NCI-H1694 treated with DMSO at 0.1 percent for 48 hours (cell line): ENCODE measurements around the gene SPACA4.

ENCODE experiments used
- DNase-seq: peaks from one replicate; lab custom pipeline; 2025; lab: John Stamatoyannopoulos, UW

The SPACA4 gene

DNA sequence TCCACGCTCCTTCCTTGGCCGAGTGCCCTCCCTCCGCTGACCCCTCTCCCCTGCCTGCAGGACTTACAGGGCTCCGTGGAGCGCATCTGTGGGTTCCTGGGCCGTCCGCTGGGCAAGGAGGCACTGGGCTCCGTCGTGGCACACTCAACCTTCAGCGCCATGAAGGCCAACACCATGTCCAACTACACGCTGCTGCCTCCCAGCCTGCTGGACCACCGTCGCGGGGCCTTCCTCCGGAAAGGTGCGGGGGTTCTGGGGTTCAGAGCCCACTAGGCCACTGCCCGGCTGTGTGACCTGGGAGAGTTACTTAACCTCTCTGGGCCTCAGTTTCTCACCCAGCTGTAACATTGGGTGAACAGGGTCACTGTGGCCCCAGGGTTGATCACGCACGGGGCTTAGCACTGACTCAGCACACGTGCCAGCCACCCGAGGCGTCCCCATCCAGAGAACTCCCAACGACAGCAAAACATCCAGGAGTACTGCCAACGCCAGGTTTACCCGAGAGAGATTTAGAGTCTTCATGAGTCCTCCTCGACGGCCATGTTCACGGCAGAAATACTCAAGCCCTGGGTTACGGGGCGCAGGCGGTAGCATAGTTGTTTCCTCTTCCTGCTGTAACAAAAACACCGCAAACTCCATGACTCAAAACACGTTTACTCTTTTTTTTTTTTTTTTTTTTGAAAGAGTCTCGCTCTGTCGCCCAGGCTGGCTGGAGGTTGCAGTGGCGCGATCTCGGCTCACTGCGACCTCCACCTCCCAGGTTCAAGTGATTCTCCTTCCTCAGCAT, 9.7 kb upstream of the SPACA4 start:
- no peak for DNase-seq

- DNase-seq: no peak
These were observed 7.4 kb upstream of the SPACA4 start for GRCh38 chr19:48598996-48599700.

DNA sequence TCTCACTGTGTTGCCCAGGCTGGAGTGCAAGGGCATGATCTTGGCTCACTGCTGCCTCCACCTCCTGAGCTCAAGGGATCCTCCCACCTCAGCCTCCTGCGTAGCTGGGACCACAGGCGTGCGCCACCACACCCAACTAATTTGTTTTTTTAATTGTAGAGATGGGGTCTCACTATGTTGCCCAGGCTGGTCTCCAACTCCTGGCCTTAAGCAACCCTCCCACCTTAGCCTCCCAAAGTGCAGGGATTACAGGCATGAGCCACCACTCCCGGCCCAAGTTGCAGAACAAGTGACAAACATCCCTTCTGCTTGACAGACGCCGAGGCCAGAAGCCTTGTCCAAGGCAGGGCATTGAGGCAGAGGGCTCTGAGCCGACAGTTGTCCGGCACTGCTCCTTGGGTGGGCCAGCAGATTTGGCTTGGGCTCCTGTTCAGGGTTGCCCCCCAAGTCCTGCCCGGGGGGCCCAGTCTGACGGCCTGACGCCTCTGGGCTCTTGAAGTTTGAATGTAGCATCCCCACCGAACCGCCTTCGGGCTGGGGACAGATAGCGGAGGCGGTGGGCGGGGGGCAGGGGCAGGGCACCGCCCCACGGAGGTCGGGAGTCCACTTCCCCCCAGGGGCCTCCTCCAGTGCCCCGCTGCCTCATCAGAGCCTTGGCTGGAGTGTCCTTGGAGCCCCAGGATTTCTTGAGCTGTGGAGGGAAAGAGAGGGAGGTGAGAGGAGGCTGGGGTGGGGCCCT, 5.7 kb upstream of the SPACA4 start:
- DNase-seq: no peak

DNA sequence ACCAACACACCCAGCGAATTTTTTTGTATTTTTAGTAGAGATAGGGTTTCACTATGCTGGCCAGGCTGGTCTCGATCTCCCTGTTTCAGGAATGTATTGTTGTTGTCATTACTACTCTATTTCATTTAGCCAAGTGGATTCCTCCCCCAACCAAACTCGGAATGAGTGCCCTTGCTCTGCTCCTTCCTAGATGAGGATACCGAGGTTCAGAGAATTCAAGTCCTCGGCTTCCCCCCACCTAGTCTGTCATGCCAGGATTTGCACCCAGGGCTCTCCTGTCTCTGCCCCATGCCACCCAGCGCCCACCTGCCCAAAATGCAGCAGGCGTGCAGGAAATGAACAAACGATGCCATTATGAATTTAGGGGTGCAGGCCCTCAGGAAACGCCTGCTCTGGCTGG, 3.5 kb upstream of the SPACA4 start:
- DNase-seq: no peak

DNA sequence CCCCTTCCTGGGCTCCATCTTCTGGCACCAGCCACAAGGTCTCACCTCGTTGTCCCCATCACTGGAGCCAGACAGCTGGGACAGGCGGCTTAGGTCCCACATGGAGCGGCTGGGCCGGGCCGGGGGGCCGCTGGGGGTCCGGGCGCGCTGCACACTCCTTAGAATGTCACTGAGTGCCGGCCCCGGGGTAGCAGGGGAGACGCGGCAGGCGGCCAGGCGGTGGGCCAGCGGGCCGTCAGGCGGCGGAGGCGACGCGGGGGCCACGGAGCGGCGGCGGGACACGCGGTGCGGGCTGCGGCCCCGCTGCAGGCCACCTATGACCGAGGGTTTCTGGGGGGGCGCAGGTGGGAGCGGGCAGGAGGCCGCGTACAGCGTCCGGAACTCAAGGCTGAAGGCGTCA, 3.1 kb upstream of the SPACA4 start:
- DNase-seq: no peak

GRCh38 chr19:48603850-48604249, 2.7 kb upstream of the SPACA4 start:
- DNase-seq: no peak

- DNase-seq: no peak
These were observed 815 bp downstream of the SPACA4 start for GRCh38 chr19:48607359-48607755.

GRCh38 chr19:48608798-48609263, 2.3 kb downstream of the SPACA4 start:
- DNase-seq: peak; percentile 76

GRCh38 chr19:48609571-48610108, 3.1 kb downstream of the SPACA4 start:
- no peak for DNase-seq

DNA sequence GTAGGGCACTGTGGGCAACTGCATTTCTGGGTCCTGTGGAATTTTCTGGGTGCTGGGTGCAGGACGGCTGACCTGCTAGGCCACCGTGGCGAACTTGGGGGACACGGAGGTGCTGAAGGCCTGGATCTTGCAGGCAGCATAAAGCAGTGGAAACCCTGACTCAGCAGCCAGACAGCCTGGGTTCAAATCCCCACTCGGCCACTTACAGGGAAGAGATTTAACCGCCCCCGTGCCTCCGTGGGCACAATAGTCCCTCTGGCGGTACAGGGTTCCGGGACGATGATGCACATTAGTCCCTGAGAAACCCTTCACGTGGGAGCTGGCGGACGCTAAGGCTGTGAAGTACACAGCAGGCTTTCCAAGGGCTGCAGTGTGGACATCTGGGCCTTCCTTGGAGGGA, 5.3 kb downstream of the SPACA4 start:
- no peak for DNase-seq

- DNase-seq: no peak
These were observed 6.7 kb downstream of the SPACA4 start for GRCh38 chr19:48613024-48613851.

DNA sequence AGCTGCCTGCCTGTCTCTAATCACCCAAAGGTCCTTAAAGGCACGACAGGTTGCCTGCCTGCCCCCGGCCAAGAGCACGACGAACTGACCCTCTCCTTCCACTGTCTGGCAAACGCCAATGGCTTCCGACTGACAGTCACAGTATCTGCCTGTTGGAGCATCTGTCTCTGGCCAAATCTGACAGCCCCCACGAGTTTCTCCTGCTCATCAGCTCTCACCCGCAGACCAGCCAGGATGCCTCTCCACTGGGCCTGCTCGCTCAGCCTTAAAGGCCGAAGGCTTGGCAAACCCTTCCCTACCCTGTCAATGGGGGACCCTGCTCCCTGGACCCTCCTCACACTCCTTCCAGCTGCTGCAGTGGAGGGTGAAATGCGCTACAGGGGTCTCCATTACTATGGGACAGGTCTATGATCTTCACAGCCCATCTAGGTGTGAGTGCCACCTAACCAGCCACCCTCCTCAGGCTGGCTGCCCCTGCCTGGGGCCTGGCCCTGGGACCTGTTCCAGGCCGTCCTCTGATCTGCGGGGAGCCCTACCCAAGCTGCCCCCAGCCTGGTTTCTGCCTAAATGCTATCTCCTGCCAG, 7.4 kb downstream of the SPACA4 start:
- DNase-seq: no peak

- no peak for DNase-seq
These were observed 8.1 kb downstream of the SPACA4 start, which contains the start of gene FAM83E for GRCh38 chr19:48614436-48615230. TSS of gene FAM83E (minus strand) at chr19:48615076. CDS start at chr19:48613372, 1,704 bp downstream.

- DNase-seq: no peak
These were observed 8.9 kb downstream of the SPACA4 start for GRCh38 chr19:48615231-48616040.

- no peak for DNase-seq
These were observed 9.5 kb downstream of the SPACA4 start for GRCh38 chr19:48616041-48616436.

DNA sequence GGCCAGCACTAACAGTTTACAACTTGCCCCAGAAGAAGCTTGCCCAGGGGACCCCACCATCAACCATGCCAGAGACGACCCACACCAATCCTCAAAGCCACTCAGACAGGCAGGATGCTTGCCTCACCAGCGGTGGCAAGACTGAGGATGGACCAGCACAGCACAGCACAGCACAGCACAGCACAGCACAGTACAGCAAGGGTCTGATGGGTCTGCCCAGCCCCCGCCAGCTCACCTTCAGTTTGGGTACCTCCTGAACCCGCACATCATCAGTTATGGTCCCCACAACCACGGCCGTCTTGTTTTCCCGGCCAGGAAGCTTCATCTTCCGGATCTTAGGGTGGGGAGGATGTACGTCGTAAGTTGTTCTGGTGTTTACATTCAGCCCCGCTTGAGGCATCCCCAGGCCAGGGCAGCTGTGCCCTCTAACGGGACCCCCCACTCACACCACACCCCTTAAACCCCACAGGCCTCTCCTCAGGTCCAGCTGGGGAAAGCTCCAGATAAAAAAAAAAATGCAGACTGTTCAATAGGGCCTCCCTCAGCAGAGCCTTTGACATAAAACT, 10.0 kb downstream of the SPACA4 start:
- no peak for DNase-seq

GRCh38 chr19:48617146-48617937, 10.8 kb downstream of the SPACA4 start:
- no peak for DNase-seq

DNA sequence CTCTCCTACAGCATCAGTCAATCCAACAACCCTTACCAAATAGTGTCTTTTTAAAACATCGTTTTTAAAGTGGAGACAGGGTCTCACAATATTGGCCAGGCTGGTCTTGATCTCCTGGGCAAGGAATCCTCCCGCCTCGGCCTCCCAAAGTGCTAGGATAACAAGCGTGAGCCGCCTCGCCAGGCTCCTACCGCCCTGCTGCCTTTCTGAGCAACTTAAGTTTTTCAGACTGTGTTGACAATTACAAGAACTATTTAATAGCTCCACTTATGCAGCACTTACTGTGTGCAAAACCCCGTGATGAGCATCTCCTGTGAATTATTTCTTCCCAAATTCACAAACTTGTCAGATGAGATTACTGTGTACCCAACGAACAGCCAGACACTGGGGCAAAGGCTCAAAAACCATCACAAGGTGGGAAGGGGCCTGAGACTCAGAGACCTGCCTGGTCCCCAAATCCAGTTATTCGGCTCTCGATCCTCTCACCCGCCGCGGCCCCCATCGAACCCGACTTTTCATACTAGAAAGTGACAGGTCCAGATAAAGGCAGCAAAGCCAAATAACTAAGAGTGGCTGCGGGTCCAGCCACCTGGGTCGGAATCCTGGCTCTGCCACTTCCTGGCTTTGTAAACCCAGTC, 11.9 kb downstream of the SPACA4 start:
- DNase-seq: no peak
